Activated CD4-positive, alpha-beta T cell treated with anti-CD3 and anti-CD28 coated beads, Interleukin-2, amount 10 ng/mL, durations not matched to agents 24 days and 14 days (primary cell): ENCODE measurements around the gene C19orf44. TPM values are rescaled to one million over a fixed set of nuclear protein-coding genes. Genes with fewer than 3 reads are reported as not detected.

Experiments used
- DNase-seq: peaks from one replicate; pipeline ENCODE4 v3.0.0; 2022
- H3K27ac Mint-ChIP-seq: one replicate; pipeline ENCODE4 v1.8.0; 2022; ENCODE audit warnings: mild to moderate bottlenecking, mixed read lengths
- H3K27me3 Mint-ChIP-seq: one replicate; pipeline ENCODE4 v1.8.0; 2022; ENCODE audit warnings: mixed read lengths
- H3K36me3 Mint-ChIP-seq: one replicate; pipeline ENCODE4 v1.8.0; 2022; ENCODE audit warnings: low read depth, mild to moderate bottlenecking, mixed read lengths
- H3K4me1 Mint-ChIP-seq: one replicate; pipeline ENCODE4 v1.8.0; 2021; ENCODE audit warnings: mixed read lengths
- H3K4me3 Mint-ChIP-seq: one replicate; pipeline ENCODE4 v1.8.0; 2022; ENCODE audit warnings: mild to moderate bottlenecking, moderate library complexity, mixed read lengths
- H3K9me3 Mint-ChIP-seq: one replicate; pipeline ENCODE4 v1.8.0; 2021; ENCODE audit warnings: mixed read lengths
- intact Hi-C: fragments of 100-400 bp; cut with micrococcal nuclease; formaldehyde crosslinking; loops from one replicate; pipeline ENCODE4 v1.15.1; 2023
- total RNA-seq: library from RNA; stranded (reverse); gene quantifications from 2 replicates; pipeline ENCODE4 v1.2.3, GENCODE V29; 2022

The C19orf44 gene
- total RNA-seq, 1 donor from 2014 or later = 4.9 TPM

DNA sequence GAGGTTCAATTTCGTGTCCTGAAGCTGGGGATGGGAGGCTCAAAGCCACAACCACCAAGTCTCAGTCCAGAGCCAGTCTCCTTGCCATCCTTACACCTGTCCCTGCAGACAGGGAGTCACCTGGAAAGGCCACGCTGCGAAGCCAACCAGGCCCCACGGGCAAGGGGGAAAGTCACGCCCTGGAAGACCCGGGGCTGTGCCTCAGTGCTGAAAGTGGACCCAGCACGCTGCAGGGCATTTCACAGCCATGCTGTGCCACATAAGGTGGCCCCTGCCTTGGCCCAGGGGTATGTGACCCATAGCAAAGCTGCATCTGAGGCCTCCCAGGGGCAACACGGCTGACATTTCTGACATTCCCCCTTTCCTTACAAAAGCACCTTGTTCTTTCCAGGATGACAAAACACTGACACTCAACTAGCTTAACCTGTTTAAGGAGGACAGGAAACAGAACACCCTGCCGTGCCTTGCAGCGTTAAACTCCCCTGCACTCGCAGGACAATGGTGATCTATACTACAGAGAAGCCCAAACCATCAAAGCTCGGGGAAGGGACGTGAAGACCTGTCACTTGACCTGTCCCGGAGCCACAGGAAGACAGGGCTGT, 31.2 kb downstream of the C19orf44 start:
- no peaks in the 10 kb centered on the region for H3K4me1 Mint-ChIP-seq
- DNase-seq = no peak
- no peaks in the 10 kb centered on the region for H3K9me3 Mint-ChIP-seq
- H3K4me3 Mint-ChIP-seq = no peak overlapping the region
- no peak overlapping the region for H3K27ac Mint-ChIP-seq
- no peaks in the 10 kb centered on the region for H3K27me3 Mint-ChIP-seq
- intact Hi-C loops = no loop called here
- peaks cover 63% of the 10 kb centered on the region for H3K36me3 Mint-ChIP-seq

- Mint-ChIP-seq H3K36me3 (peaks cover 57% of the 10 kb centered on the region), H3K9me3 (no peaks in the 10 kb centered on the region), H3K27ac (no peak overlapping the region), H3K4me1 (no peaks in the 10 kb centered on the region), H3K27me3 (no peaks in the 10 kb centered on the region), H3K4me3 (no peak overlapping the region)
- intact Hi-C loops = no loop called here
- peak; percentile 82 for DNase-seq
Observed at GRCh38 chr19:16527971-16528521, 31.9 kb downstream of the C19orf44 start.

DNA sequence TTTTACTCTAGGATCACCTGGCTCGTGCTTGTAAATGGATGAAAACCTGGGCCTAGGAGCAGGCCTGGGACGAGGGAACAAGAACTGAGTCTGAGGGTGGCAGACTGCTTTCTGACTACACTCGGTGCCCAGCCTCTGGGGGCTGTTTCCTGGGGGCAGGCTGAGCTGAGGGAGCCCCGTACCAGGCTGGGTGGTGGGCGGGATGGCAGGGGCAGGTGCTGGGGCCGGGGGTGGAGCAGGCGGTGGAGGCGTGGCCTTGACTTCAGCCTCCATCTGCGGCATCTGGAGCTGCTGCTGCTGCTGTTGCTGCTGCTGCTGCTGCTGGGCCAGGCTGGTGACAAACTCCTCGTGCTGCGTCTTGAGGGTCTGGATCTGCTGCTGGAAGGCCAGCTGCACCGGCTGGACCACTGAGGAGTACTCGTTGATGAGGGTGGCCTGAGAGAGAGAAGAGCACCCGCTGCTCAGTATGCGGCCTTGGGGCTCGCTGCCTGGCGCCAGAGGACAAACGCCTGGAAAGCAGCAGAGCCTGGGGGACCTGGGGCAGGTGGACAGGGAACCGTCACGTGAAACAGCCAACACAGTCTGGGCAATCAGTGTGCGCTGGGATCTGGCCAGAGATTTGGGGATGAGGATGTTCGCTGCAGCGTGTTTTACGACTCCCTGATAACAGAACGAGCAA, 33.4 kb downstream of the C19orf44 start:
- peaks cover 56% of the 10 kb centered on the region for H3K36me3 Mint-ChIP-seq
- H3K4me1 Mint-ChIP-seq = no peaks in the 10 kb centered on the region
- H3K27me3 Mint-ChIP-seq = no peaks in the 10 kb centered on the region
- H3K4me3 Mint-ChIP-seq = no peak overlapping the region
- intact Hi-C loops = no loop called here
- no peak for DNase-seq
- H3K9me3 Mint-ChIP-seq = no peaks in the 10 kb centered on the region
- H3K27ac Mint-ChIP-seq = no peak overlapping the region

GRCh38 chr19:16530540-16531379, 34.6 kb downstream of the C19orf44 start:
- no peak overlapping the region for H3K4me3 Mint-ChIP-seq

GRCh38 chr19:16531380-16531669, 35.1 kb downstream of the C19orf44 start:
- Mint-ChIP-seq H3K9me3 (no peaks in the 10 kb centered on the region), H3K27ac (no peak overlapping the region), H3K36me3 (peaks cover 60% of the 10 kb centered on the region), H3K27me3 (no peaks in the 10 kb centered on the region), H3K4me1 (no peaks in the 10 kb centered on the region), H3K4me3 (no peak overlapping the region)
- intact Hi-C loops = no loop called here
- no peak for DNase-seq

More at GRCh38 chr19:16530540-16531379, 34.6 kb downstream of the C19orf44 start:
- Mint-ChIP-seq H3K36me3 (peaks cover 59% of the 10 kb centered on the region), H3K9me3 (no peaks in the 10 kb centered on the region), H3K27ac (no peak overlapping the region), H3K27me3 (no peaks in the 10 kb centered on the region), H3K4me1 (no peaks in the 10 kb centered on the region)
- intact Hi-C loops = no loop called here
- no peak for DNase-seq

DNA sequence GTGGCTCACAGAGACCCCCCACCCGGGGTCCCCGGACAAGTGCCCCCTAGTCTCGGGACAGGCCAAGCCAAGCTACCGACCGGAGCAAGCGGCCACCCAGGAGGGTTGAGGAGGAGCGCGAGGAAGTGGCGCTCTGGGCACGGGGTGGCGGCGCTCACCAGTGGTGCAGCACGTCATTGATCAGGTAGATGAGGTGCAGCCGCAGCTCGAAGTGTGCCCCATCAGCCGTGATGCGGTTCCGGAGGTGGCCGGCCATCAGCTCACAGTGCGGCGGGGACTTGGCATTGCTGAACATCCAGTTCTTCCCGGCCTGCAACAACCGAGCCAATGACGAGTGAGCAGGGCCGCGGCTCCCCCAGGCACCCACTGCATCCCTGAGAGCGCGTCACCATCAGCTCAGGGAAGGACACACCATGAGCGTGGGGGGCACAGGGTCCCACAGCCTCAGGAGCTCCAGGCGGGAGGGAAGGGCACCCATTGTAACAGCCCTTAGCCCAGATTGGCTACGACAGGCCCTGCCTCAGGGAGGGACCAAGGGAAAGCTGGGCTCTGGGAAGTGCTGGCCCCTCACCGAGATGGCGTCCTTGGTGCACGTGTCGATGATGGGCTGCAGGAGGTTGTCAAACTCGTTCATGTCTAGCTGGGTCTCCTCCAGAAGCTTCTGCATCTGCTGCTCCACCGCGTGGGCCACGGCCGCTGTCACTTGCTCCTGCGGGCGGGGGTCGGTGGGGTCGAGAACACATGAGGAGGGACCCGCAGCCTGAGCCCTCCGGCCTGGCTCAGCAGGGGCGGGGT, 36.4 kb downstream of the C19orf44 start:
- no peak overlapping the region for H3K4me3 Mint-ChIP-seq
- no peak for DNase-seq
- no peaks in the 10 kb centered on the region for H3K27me3 Mint-ChIP-seq
- H3K27ac Mint-ChIP-seq = no peak overlapping the region
- peaks cover 66% of the 10 kb centered on the region for H3K36me3 Mint-ChIP-seq
- intact Hi-C loops = no loop called here
- no peaks in the 10 kb centered on the region for H3K9me3 Mint-ChIP-seq
- peaks cover 5% of the 10 kb centered on the region for H3K4me1 Mint-ChIP-seq

- H3K27ac Mint-ChIP-seq = no peak overlapping the region
- intact Hi-C loops = no loop called here
- H3K27me3 Mint-ChIP-seq = no peaks in the 10 kb centered on the region
- no peaks in the 10 kb centered on the region for H3K9me3 Mint-ChIP-seq
- H3K4me1 Mint-ChIP-seq = peaks cover 18% of the 10 kb centered on the region
- no peak overlapping the region for H3K4me3 Mint-ChIP-seq
- H3K36me3 Mint-ChIP-seq = peaks cover 71% of the 10 kb centered on the region
- no peak for DNase-seq
Observed at GRCh38 chr19:16535381-16535780, 39.2 kb downstream of the C19orf44 start.

- Mint-ChIP-seq H3K36me3 (peaks cover 75% of the 10 kb centered on the region), H3K4me3 (no peak overlapping the region), H3K27ac (no peak overlapping the region), H3K9me3 (no peaks in the 10 kb centered on the region), H3K27me3 (no peaks in the 10 kb centered on the region), H3K4me1 (peaks cover 21% of the 10 kb centered on the region)
- intact Hi-C loops = no loop called here
- no peak for DNase-seq
Observed at GRCh38 chr19:16536130-16536529, 39.9 kb downstream of the C19orf44 start.

- H3K36me3 Mint-ChIP-seq = peaks cover 71% of the 10 kb centered on the region
- no peaks in the 10 kb centered on the region for H3K9me3 Mint-ChIP-seq
- intact Hi-C loops = no loop called here
- peaks cover 25% of the 10 kb centered on the region for H3K4me1 Mint-ChIP-seq
- H3K27ac Mint-ChIP-seq = no peak overlapping the region
- no peak overlapping the region for H3K4me3 Mint-ChIP-seq
- no peak for DNase-seq
- H3K27me3 Mint-ChIP-seq = no peaks in the 10 kb centered on the region
Observed at GRCh38 chr19:16537111-16537510, 40.9 kb downstream of the C19orf44 start.

GRCh38 chr19:16540948-16541347, 44.8 kb downstream of the C19orf44 start:
- H3K36me3 Mint-ChIP-seq = peaks cover 59% of the 10 kb centered on the region
- intact Hi-C loops = no loop called here

GRCh38 chr19:16541526-16542044, 45.4 kb downstream of the C19orf44 start:
- Mint-ChIP-seq H3K4me3 (peak overlapping the region; percentile 91), H3K36me3 (peaks cover 55% of the 10 kb centered on the region), H3K9me3 (no peaks in the 10 kb centered on the region), H3K4me1 (peaks cover 39% of the 10 kb centered on the region), H3K27ac (peak overlapping the region; percentile 84), H3K27me3 (no peaks in the 10 kb centered on the region)
- DNase-seq = peak; percentile 62
- intact Hi-C loops = loop anchor here (1.0 to 2.0 kb wide), 5 partner anchors 25 to 87 kb away; partner anchors contain the start of genes C19orf44, CALR3, MED26 and SLC35E1

More at GRCh38 chr19:16540948-16541347, 44.8 kb downstream of the C19orf44 start:
- H3K4me3 Mint-ChIP-seq = peak overlapping the region; percentile 91
- H3K27ac Mint-ChIP-seq = peak overlapping the region; percentile 84
- no peak for DNase-seq
- H3K27me3 Mint-ChIP-seq = no peaks in the 10 kb centered on the region
- H3K4me1 Mint-ChIP-seq = peaks cover 39% of the 10 kb centered on the region
- H3K9me3 Mint-ChIP-seq = no peaks in the 10 kb centered on the region

- Mint-ChIP-seq H3K36me3 (peaks cover 49% of the 10 kb centered on the region), H3K27me3 (no peaks in the 10 kb centered on the region), H3K4me1 (peaks cover 38% of the 10 kb centered on the region), H3K9me3 (no peaks in the 10 kb centered on the region), H3K27ac (peak within 1 kb of the TSS; percentile 90), H3K4me3 (peak within 1 kb of the TSS; percentile 91)
- intact Hi-C loops = loop anchor here (1.0 to 2.0 kb wide), 5 partner anchors 24 to 86 kb away; partner anchors contain the start of genes C19orf44, CALR3, MED26 and SLC35E1
- DNase-seq = peak; percentile 99
Observed at GRCh38 chr19:16542045-16542909, 46.1 kb downstream of the C19orf44 start, which contains the start of gene CHERP. Gene CHERP, minus strand, starts transcription at chr19:16542437. Its CDS starts 59 bp downstream, at chr19:16542378.
